HCT116 (cell line): ENCODE data around the gene LRRC43. TPM values are rescaled to one million over a fixed set of nuclear protein-coding genes. Genes with fewer than 3 reads are reported as not detected.

Source experiments
- ATAC-seq: fragments of 200-7000 bp; cut with Tn5 transposase; 2 replicates; pipeline ENCODE4 v1.9.1; 2020; ENCODE audit warnings: mild to moderate bottlenecking, moderate library complexity
- BruUV-seq: library from RNA; stranded (reverse); fragments of 400-500 nt; replicated peaks from 2 replicates; lab custom pipeline; 2021; lab: Mats Ljungman, UMichigan
- CTCF ChIA-PET: fragments of 300-600 bp; sonication (Branson Sonifier 250); formaldehyde crosslinking; loops from one replicate; lab custom pipeline; 2021; ENCODE audit warnings: antibody characterized with exemption; lab: Charles Lee
- POLR2A ChIA-PET: fragments of 300-600, 350-600 bp; sonication (Branson Sonifier 250); formaldehyde crosslinking; loops from one replicate; lab custom pipeline; 2021; ENCODE audit warnings: antibody characterized with exemption; lab: Charles Lee
- RAD21 ChIA-PET, 2 experiments: fragments of 300-600 bp; sonication (Branson Sonifier 250); formaldehyde crosslinking; loops; one replicate each; lab custom pipeline; 2023; ENCODE audit warnings: low total read pairs in 2 of 2; ENCODE audit not compliant: uncharacterized antibody in 2 of 2, unreplicated experiment in 2 of 2, low non-redundant PET in 1 of 2; lab: Charles Lee
- DNase-seq: peaks from one replicate; pipeline ENCODE4 v3.0.0-alpha.2; 2010; ENCODE audit warnings: low read depth, low spot score
- H2AFZ ChIP-seq: fragments of 200-600 bp; shearing (Covaris generic), sonication (generic); 2 replicates; pipeline ENCODE4 v1.6.1; 2017; ENCODE audit warnings: low read depth, mixed run types, mixed read lengths, antibody characterized with exemption, low read length; ENCODE audit not compliant: poor library complexity, severe bottlenecking
- H3K27ac ChIP-seq: 2 replicates; pipeline ENCODE4 v1.5.1; 2012; ENCODE audit warnings: low read depth, low read length
- H3K27me3 ChIP-seq: fragments of 200-600 bp; sonication (generic); 2 replicates; pipeline ENCODE4 v1.6.1; 2016; ENCODE audit warnings: mixed run types, low read length, mixed read lengths; ENCODE audit not compliant: insufficient read depth
- H3K36me3 ChIP-seq, 2 experiments: fragments of 200-500 bp in 1 of 2; fragments of 200-600 bp in 1 of 2; sonication (Bioruptor generic) in 1 of 2; sonication (generic) in 1 of 2; 2 replicates each; pipeline versions ENCODE4 v1.5.1 to v1.6.1; 2014 to 2016; ENCODE audit warnings: low read length in 2 of 2, inconsistent platforms in 1 of 2, mixed read lengths in 1 of 2, mixed run types in 1 of 2; ENCODE audit not compliant: insufficient read depth in 2 of 2, control insufficient read depth in 1 of 2
- H3K4me1 ChIP-seq, 2 experiments: fragments of 200-600 bp in 1 of 2; sonication (generic) in 1 of 2; 2 replicates each; pipeline versions ENCODE4 v1.5.1 to v1.6.1; 2012 to 2017; ENCODE audit warnings: low read length in 2 of 2, inconsistent platforms in 1 of 2, mild to moderate bottlenecking in 1 of 2, mixed read lengths in 1 of 2, mixed run types in 1 of 2, moderate library complexity in 1 of 2; ENCODE audit not compliant: insufficient read depth in 2 of 2, control insufficient read depth in 1 of 2
- H3K4me2 ChIP-seq: fragments of 200-600 bp; sonication (generic); 2 replicates; pipeline ENCODE4 v1.6.1; 2017; ENCODE audit warnings: mixed run types, low read length, mixed read lengths
- H3K4me3 ChIP-seq, 2 experiments: fragments of 200-600 bp in 1 of 2; sonication (generic) in 1 of 2; replicated peaks in 1 of 2; 2 replicates each; pipeline ENCODE4 v1.5.1; 2011 to 2016; ENCODE audit warnings: low read length in 2 of 2, control low read depth in 1 of 2, low read depth in 1 of 2, mild to moderate bottlenecking in 1 of 2, mixed read lengths in 1 of 2, mixed run types in 1 of 2
- H3K79me2 ChIP-seq: fragments of 200-600 bp; sonication (generic); 2 replicates; pipeline ENCODE4 v1.6.1; 2017; ENCODE audit warnings: mild to moderate bottlenecking, mixed run types, low read length, moderate library complexity, mixed read lengths; ENCODE audit not compliant: insufficient read depth
- H3K9ac ChIP-seq: fragments of 200-600 bp; sonication (generic); 2 replicates; pipeline ENCODE4 v1.6.1; 2016; ENCODE audit warnings: low read length, mixed read lengths
- H3K9me2 ChIP-seq: fragments of 200-600 bp; sonication (generic), shearing (Covaris generic); 2 replicates; pipeline ENCODE4 v1.6.1; 2017; ENCODE audit warnings: mixed run types, mild to moderate bottlenecking, moderate library complexity; ENCODE audit not compliant: insufficient read depth
- H3K9me3 ChIP-seq, 2 experiments: fragments of 200-500 bp in 1 of 2; fragments of 200-600 bp in 1 of 2; sonication (Bioruptor generic) in 1 of 2; sonication (generic) in 1 of 2; 2 replicates each; pipeline ENCODE4 v1.6.1; 2014 to 2017; ENCODE audit warnings: low read length in 2 of 2, mixed read lengths in 2 of 2, inconsistent platforms in 1 of 2, low read depth in 1 of 2, mild to moderate bottlenecking in 1 of 2, mixed run types in 1 of 2, moderate library complexity in 1 of 2; ENCODE audit not compliant: control insufficient read depth in 1 of 2, insufficient read depth in 1 of 2
- H4K20me1 ChIP-seq: fragments of 200-600 bp; sonication (generic), shearing (Covaris generic); 2 replicates; pipeline ENCODE4 v1.6.1; 2017; ENCODE audit warnings: mixed run types, mild to moderate bottlenecking, moderate library complexity; ENCODE audit not compliant: insufficient read depth
- ATF3 ChIP-seq: IDR thresholded peaks from 2 replicates; pipeline ENCODE4 v1.6.1; 2012
- CEBPB ChIP-seq: IDR thresholded peaks from 2 replicates; pipeline ENCODE4 v1.6.1; 2012; ENCODE audit warnings: low read depth
- CTCF ChIP-seq, 3 experiments: fragments of 200-600 bp in 1 of 3; sonication (generic) in 1 of 3; IDR thresholded peaks in 2 of 3; conservative IDR thresholded peaks in 1 of 3; 2 replicates each; pipeline ENCODE4 v1.5.1; 2012 to 2017; ENCODE audit warnings: low read depth in 2 of 3, low read length in 2 of 3, antibody characterized with exemption in 1 of 3, borderline replicate concordance in 1 of 3, control low read depth in 1 of 3, mild to moderate bottlenecking in 1 of 3, mixed read lengths in 1 of 3, mixed run types in 1 of 3, moderate library complexity in 1 of 3; ENCODE audit not compliant: insufficient read depth in 1 of 3
- EGR1 ChIP-seq: IDR thresholded peaks from 2 replicates; pipeline ENCODE4 v1.6.1; 2012; ENCODE audit warnings: low read depth
- EZH2 ChIP-seq: fragments of 200-600 bp; sonication (generic); IDR thresholded peaks from 2 replicates; pipeline ENCODE4 v1.6.1; 2017; ENCODE audit warnings: antibody characterized with exemption, mixed run types
- FOSL1 ChIP-seq: IDR thresholded peaks from 2 replicates; pipeline ENCODE4 v1.6.1; 2012; ENCODE audit warnings: low read depth
- JUND ChIP-seq: IDR thresholded peaks from 2 replicates; pipeline ENCODE4 v1.6.1; 2012
- POLR2AphosphoS5 ChIP-seq: IDR thresholded peaks from 2 replicates; pipeline ENCODE4 v1.6.1; 2011; ENCODE audit warnings: mild to moderate bottlenecking, low read depth, low read length, moderate library complexity
- RAD21 ChIP-seq: IDR thresholded peaks from 2 replicates; pipeline ENCODE4 v1.6.1; 2012; ENCODE audit warnings: low read depth, mild to moderate bottlenecking
- SIN3A ChIP-seq: IDR thresholded peaks from 2 replicates; pipeline ENCODE4 v1.6.1; 2012; ENCODE audit warnings: low read depth
- SP1 ChIP-seq: IDR thresholded peaks from 2 replicates; pipeline ENCODE4 v1.6.1; 2012; ENCODE audit warnings: low read depth
- SRF ChIP-seq: IDR thresholded peaks from 2 replicates; pipeline ENCODE4 v1.6.1; 2012; ENCODE audit warnings: low read depth
- YY1 ChIP-seq: IDR thresholded peaks from 2 replicates; pipeline ENCODE4 v1.6.1; 2011; ENCODE audit warnings: low read length, low read depth, moderate library complexity, mild to moderate bottlenecking; ENCODE audit not compliant: insufficient replicate concordance; ENCODE audit errors: extremely low read depth
- ZFX ChIP-seq: fragments of 450-650 bp; IDR thresholded peaks from 2 replicates; pipeline ENCODE4 v1.6.1; 2017
- intact Hi-C: fragments of 100-400 bp; cut with micrococcal nuclease; formaldehyde crosslinking; loops from 2 replicates; pipeline ENCODE4 v1.10.0; 2022
- total RNA-seq: library from RNA; stranded (reverse); gene quantifications from one replicate; pipeline ENCODE4 v1.2.1, GENCODE V29; 2021; ENCODE audit not compliant: unreplicated experiment

LRRC43 gene
- total RNA-seq, 1 experiment from 2014 or later: not detected

GRCh38 chr12:122141911-122142725 lies 40.8 kb upstream of the LRRC43 start:
- DNase-seq (no peak), ATAC-seq (no peak)
- Histone ChIP-seq H3K79me2 (no peaks in the 10 kb centered on the region), H3K9me3 (no peaks in the 10 kb centered on the region), H3K9ac (no peak overlapping the region), H3K36me3 (peaks cover 7 to 25% of the 10 kb centered on the region in 2 experiments; a peak in 3 of 4 replicates), H3K4me1 (no peaks in the 10 kb centered on the region), H3K27ac (no peak overlapping the region), H2AFZ (no peak overlapping the region), H4K20me1 (no peaks in the 10 kb centered on the region), H3K4me2 (no peak overlapping the region), H3K9me2 (no peaks in the 10 kb centered on the region), H3K4me3 (no peak overlapping the region), H3K27me3 (no peaks in the 10 kb centered on the region)
- ChIA-PET CTCF (no interaction called here), POLR2A (no interaction called here), RAD21 (no interaction called here)
- no TSS peak for BruUV-seq
- intact Hi-C loops: no loop called here
- TF ChIP-seq RAD21 (no peak), FOSL1 (no peak), ZFX (no peak)

- ChIA-PET RAD21 (no interaction called here), POLR2A (no interaction called here), CTCF (no interaction called here)
- no peaks in the 10 kb centered on the region for H4K20me1 ChIP-seq
- no peak overlapping the region for H3K9ac ChIP-seq
- no peak for ATAC-seq
- H3K4me1 ChIP-seq: no peaks in the 10 kb centered on the region
- TF ChIP-seq SRF (no peak), CEBPB (no peak), ATF3 (no peak), EGR1 (no peak), FOSL1 (no peak), YY1 (no peak), ZFX (no peak), EZH2 (no peak), CTCF (IDR thresholded peaks at IDR 0.05 in 2 of 3, conservative IDR thresholded peaks at IDR 0.05 in 1 of 3; ENCODE audit: borderline replicate concordance in 1 of 3, insufficient read depth in 1 of 3, low read depth in 2 of 3, low read length in 2 of 3) (no peak), JUND (no peak), POLR2AphosphoS5 (no peak), SP1 (no peak), SIN3A (no peak)
- no peak overlapping the region for H3K4me3 ChIP-seq
- peaks cover 7 to 25% of the 10 kb centered on the region in 2 experiments; a peak in 3 of 4 replicates for H3K36me3 ChIP-seq
- no peaks in the 10 kb centered on the region for H3K9me3 ChIP-seq
- H3K79me2 ChIP-seq: no peaks in the 10 kb centered on the region
- H3K27me3 ChIP-seq: no peaks in the 10 kb centered on the region
- H3K27ac ChIP-seq: no peak overlapping the region
- BruUV-seq: no TSS peak
- H3K9me2 ChIP-seq: no peaks in the 10 kb centered on the region
- DNase-seq: no peak
- intact Hi-C loops: no loop called here
- H2AFZ ChIP-seq: no peak overlapping the region
- no peak overlapping the region for H3K4me2 ChIP-seq
These were observed 40.1 kb upstream of the LRRC43 start for GRCh38 chr12:122142857-122143256.
